ENCODE results near the gene MAP3K2.

MAP3K2 gene

GRCh38 chr2:127387655-127388422 lies at the start of gene MAP3K2:
MAP3K2 (minus strand) TSS chr2:127387975; CDS start chr2:127343129, 44,846 bp downstream.
- no peak for TF ChIP-seq CTCF (IDR thresholded peaks at IDR 0.05; ENCODE audit: borderline replicate concordance, control extremely low read depth, extremely low read depth, insufficient read depth, missing control alignments)
- in situ Hi-C loops (cut with MboI; ENCODE audit: low sequenced_read_pairs, unreplicated experiment): no loop called here
- peak; percentile 98 for DNase-seq (ENCODE audit: low spot score)

- in situ Hi-C loops (cut with MboI; ENCODE audit: low sequenced_read_pairs, unreplicated experiment): no loop called here
- DNase-seq (ENCODE audit: low spot score): no peak
- no peak for TF ChIP-seq CTCF (IDR thresholded peaks at IDR 0.05; ENCODE audit: borderline replicate concordance, control extremely low read depth, extremely low read depth, insufficient read depth, missing control alignments)
Observed at GRCh38 chr2:127437056-127437455, 49.3 kb upstream of the MAP3K2 start.

GRCh38 chr2:127434515-127434914 lies 46.7 kb upstream of the MAP3K2 start:
- in situ Hi-C loops (cut with MboI; ENCODE audit: low sequenced_read_pairs, unreplicated experiment): no loop called here
- TF ChIP-seq CTCF (IDR thresholded peaks at IDR 0.05; ENCODE audit: borderline replicate concordance, control extremely low read depth, extremely low read depth, insufficient read depth, missing control alignments): no peak
- DNase-seq (ENCODE audit: low spot score): no peak

- TF ChIP-seq CTCF (IDR thresholded peaks at IDR 0.05; ENCODE audit: borderline replicate concordance, control extremely low read depth, extremely low read depth, insufficient read depth, missing control alignments): no peak
- DNase-seq (ENCODE audit: low spot score): no peak
- in situ Hi-C loops (cut with MboI; ENCODE audit: low sequenced_read_pairs, unreplicated experiment): no loop called here
Observed at GRCh38 chr2:127431408-127432023, 43.7 kb upstream of the MAP3K2 start.

- no peak for DNase-seq (ENCODE audit: low spot score)
- TF ChIP-seq CTCF (IDR thresholded peaks at IDR 0.05; ENCODE audit: borderline replicate concordance, control extremely low read depth, extremely low read depth, insufficient read depth, missing control alignments): no peak
- in situ Hi-C loops (cut with MboI; ENCODE audit: low sequenced_read_pairs, unreplicated experiment): no loop called here
Observed at GRCh38 chr2:127429844-127430425, 42.2 kb upstream of the MAP3K2 start.

GRCh38 chr2:127429291-127429690 lies 41.5 kb upstream of the MAP3K2 start:
- in situ Hi-C loops (cut with MboI; ENCODE audit: low sequenced_read_pairs, unreplicated experiment): no loop called here
- TF ChIP-seq CTCF (IDR thresholded peaks at IDR 0.05; ENCODE audit: borderline replicate concordance, control extremely low read depth, extremely low read depth, insufficient read depth, missing control alignments): no peak
- DNase-seq (ENCODE audit: low spot score): no peak
